H1 (cell line): ENCODE measurements around the gene SLC25A21. TPM values are rescaled to one million over a fixed set of nuclear protein-coding genes. Genes with fewer than 3 reads are reported as not detected.

Experiments
- GABPA ChIP-seq: IDR thresholded peaks from 2 replicates; pipeline ENCODE4 v1.6.1; 2011; ENCODE audit warnings: mild to moderate bottlenecking, low read length, moderate library complexity, borderline replicate concordance; ENCODE audit not compliant: insufficient read depth
- RNF2 ChIP-seq: fragments of 200-900, 300-1000 bp; sonication (generic); IDR thresholded peaks from 2 replicates; pipeline ENCODE4 v1.7.1; 2016; ENCODE audit warnings: borderline replicate concordance, low read depth, mild to moderate bottlenecking, antibody characterized with exemption, low read length; ENCODE audit not compliant: poor library complexity, severe bottlenecking; ENCODE audit errors: missing control alignments
- SIRT6 ChIP-seq: IDR thresholded peaks from one replicate; pipeline ENCODE4 v1.7.1; 2012; ENCODE audit warnings: low read length, inconsistent platforms
- SRF ChIP-seq: IDR thresholded peaks from 2 replicates; pipeline ENCODE4 v1.6.1; 2011; ENCODE audit warnings: mild to moderate bottlenecking, low read depth, low read length, moderate library complexity
- TAF7 ChIP-seq: optimal IDR thresholded peaks from 2 replicates; pipeline ENCODE3; 2011; ENCODE audit warnings: low read depth, mild to moderate bottlenecking, inconsistent platforms, low read length, moderate library complexity, borderline replicate concordance
- ZNF274 ChIP-seq: IDR thresholded peaks from 2 replicates; pipeline ENCODE4 v1.7.0; 2012; ENCODE audit warnings: low read length, borderline replicate concordance; ENCODE audit errors: extremely low read depth
- polyA plus RNA-seq, 7 experiments: library from polyadenylated mRNA; depleted of rRNA in 3 of 7; stranded (reverse) in 5 of 7; unstranded in 2 of 7; fragments of >200 nt in 5 of 7; fragments of 200-250 nt in 2 of 7; gene quantifications; 1 replicate in 5 of 7; 2 replicates in 1 of 7; 4 replicates in 1 of 7; pipeline versions ENCODE4 v1.2.1 to v1.2.3, GENCODE V29; 2011 to 2013; ENCODE audit warnings: missing spikeins in 2 of 7, mixed read lengths in 2 of 7
- total RNA-seq: library from RNA; stranded (reverse); fragmentation: NEBNext Ultra II Directional; extraction: Animal tissue kit (Norgen Biotek cat#: 25700); gene quantifications from 2 replicates; pipeline ENCODE4 v1.2.1, GENCODE V29; 2021

The SLC25A21 gene
- total and polyA plus RNA-seq, 2 of the 8 experiments (the other 6 are each of a cell fraction or from before 2014, with no cell fraction given): 6.9 to 15.7 TPM

DNA sequence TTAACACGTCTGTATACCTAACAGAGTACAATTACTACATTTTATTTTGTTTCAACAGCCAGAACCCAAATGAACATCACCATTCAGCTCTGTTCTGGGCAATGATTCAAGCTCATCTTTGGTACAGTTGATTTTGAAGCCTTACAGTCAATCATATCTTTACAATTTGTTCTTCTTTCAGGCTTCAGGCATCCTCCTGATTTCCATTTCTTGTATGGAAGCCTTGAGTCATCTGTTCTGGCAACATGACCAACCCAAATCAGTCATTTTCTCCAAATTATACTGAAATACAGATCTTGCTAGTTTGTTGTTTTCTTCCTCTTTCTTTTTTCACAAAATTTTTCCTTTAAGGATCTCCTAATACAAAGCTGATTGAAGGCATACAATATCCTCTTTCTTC, 430.5 kb downstream of the SLC25A21 start (continued):
- TF ChIP-seq RNF2 (no peak), ZNF274 (no peak), TAF7 (no peak), SRF (no peak), GABPA (no peak), SIRT6 (no peak)
- TF ChIP-seq, all 59 proteins: peak for 0
